SJSA1 (cell line): ENCODE data around the gene BLNK. TPM values are rescaled to one million over a fixed set of nuclear protein-coding genes. Genes with fewer than 3 reads are reported as not detected.

Experiments used
- DNase-seq, 2 experiments: peaks; one replicate each; pipeline ENCODE4 v3.0.0-alpha.2; 2015 to 2020; ENCODE audit warnings: low spot score in 2 of 2, low read depth in 1 of 2
- H3K27ac ChIP-seq: fragments of 250-450 bp; sonication (Bioruptor Pico); 2 replicates; pipeline ENCODE4 v1.5.1; 2020; ENCODE audit warnings: mild to moderate bottlenecking, moderate library complexity
- H3K27me3 ChIP-seq: fragments of 250-450 bp; sonication (Bioruptor Pico); replicated peaks from 2 replicates; pipeline ENCODE4 v1.5.1; 2020; ENCODE audit warnings: mild to moderate bottlenecking, moderate library complexity
- H3K36me3 ChIP-seq: fragments of 250-450 bp; sonication (Bioruptor Pico); 2 replicates; pipeline ENCODE4 v1.5.1; 2020; ENCODE audit warnings: mild to moderate bottlenecking
- H3K4me1 ChIP-seq: fragments of 250-450 bp; sonication (Bioruptor Pico); replicated peaks from 2 replicates; pipeline ENCODE4 v1.6.1; 2021; ENCODE audit warnings: mild to moderate bottlenecking
- H3K4me3 ChIP-seq: fragments of 250-450 bp; sonication (Bioruptor Pico); 2 replicates; pipeline ENCODE4 v1.5.1; 2020; ENCODE audit warnings: mild to moderate bottlenecking
- H3K9me3 ChIP-seq: fragments of 250-450 bp; sonication (Bioruptor Pico); replicated peaks from 2 replicates; pipeline ENCODE4 v1.5.1; 2020; ENCODE audit warnings: mild to moderate bottlenecking
- total RNA-seq: library from RNA; depleted of rRNA; stranded (reverse); fragments of >200 nt; shearing (Covaris generic); gene quantifications from 2 replicates; pipeline ENCODE4 v1.2.3, GENCODE V29; 2014

Gene BLNK
- total RNA-seq, 1 experiment from 2014 or later, result not detected

DNA sequence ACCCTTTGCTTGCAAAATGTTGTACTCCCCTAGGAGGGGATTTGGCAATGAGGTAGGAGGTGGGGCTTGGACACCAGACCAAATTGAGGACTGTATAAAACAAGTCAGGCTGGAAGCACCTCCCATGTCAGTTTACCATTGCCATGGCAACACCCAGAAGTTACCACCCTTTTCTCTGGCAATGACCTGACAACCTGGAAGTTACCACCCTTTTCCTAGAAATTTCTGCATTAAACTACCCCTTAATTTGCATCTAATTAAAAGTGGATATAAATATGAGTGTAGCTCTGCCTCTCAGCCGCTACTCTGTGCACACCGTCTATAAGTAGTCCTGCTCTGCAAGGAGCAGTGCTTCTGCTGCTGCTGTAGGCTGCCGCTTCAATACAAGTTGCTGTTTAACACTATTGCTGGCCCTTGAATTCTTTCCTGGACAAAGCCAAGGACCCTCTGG lies 7.8 kb upstream of the BLNK start:
- no peak overlapping the region for H3K4me3 ChIP-seq
- H3K9me3 ChIP-seq, result no peaks in the 10 kb centered on the region
- no peaks in the 10 kb centered on the region for H3K4me1 ChIP-seq
- H3K27me3 ChIP-seq, result no peaks in the 10 kb centered on the region
- no peak overlapping the region for H3K27ac ChIP-seq
- no peaks in the 10 kb centered on the region for H3K36me3 ChIP-seq
- DNase-seq, result no peak

GRCh38 chr10:96276831-96277230 lies 5.5 kb upstream of the BLNK start:
- Histone ChIP-seq H3K36me3 (no peaks in the 10 kb centered on the region), H3K4me1 (no peaks in the 10 kb centered on the region), H3K9me3 (no peaks in the 10 kb centered on the region), H3K27ac (no peak overlapping the region), H3K27me3 (no peaks in the 10 kb centered on the region), H3K4me3 (no peak overlapping the region)
- no peak for DNase-seq

- H3K36me3 ChIP-seq, result no peaks in the 10 kb centered on the region
- no peak for DNase-seq
These were observed 5.1 kb upstream of the BLNK start for GRCh38 chr10:96276426-96276825.

GRCh38 chr10:96275685-96276418 lies 4.5 kb upstream of the BLNK start:
- no peak overlapping the region for H3K27ac ChIP-seq
- H3K9me3 ChIP-seq, result no peaks in the 10 kb centered on the region
- DNase-seq, result no peak
- H3K4me1 ChIP-seq, result no peaks in the 10 kb centered on the region
- no peak overlapping the region for H3K4me3 ChIP-seq
- no peaks in the 10 kb centered on the region for H3K36me3 ChIP-seq
- no peaks in the 10 kb centered on the region for H3K27me3 ChIP-seq

More at GRCh38 chr10:96276426-96276825, 5.1 kb upstream of the BLNK start:
- Histone ChIP-seq H3K9me3 (no peaks in the 10 kb centered on the region), H3K4me3 (no peak overlapping the region), H3K27ac (no peak overlapping the region), H3K27me3 (no peaks in the 10 kb centered on the region), H3K4me1 (no peaks in the 10 kb centered on the region)

DNA sequence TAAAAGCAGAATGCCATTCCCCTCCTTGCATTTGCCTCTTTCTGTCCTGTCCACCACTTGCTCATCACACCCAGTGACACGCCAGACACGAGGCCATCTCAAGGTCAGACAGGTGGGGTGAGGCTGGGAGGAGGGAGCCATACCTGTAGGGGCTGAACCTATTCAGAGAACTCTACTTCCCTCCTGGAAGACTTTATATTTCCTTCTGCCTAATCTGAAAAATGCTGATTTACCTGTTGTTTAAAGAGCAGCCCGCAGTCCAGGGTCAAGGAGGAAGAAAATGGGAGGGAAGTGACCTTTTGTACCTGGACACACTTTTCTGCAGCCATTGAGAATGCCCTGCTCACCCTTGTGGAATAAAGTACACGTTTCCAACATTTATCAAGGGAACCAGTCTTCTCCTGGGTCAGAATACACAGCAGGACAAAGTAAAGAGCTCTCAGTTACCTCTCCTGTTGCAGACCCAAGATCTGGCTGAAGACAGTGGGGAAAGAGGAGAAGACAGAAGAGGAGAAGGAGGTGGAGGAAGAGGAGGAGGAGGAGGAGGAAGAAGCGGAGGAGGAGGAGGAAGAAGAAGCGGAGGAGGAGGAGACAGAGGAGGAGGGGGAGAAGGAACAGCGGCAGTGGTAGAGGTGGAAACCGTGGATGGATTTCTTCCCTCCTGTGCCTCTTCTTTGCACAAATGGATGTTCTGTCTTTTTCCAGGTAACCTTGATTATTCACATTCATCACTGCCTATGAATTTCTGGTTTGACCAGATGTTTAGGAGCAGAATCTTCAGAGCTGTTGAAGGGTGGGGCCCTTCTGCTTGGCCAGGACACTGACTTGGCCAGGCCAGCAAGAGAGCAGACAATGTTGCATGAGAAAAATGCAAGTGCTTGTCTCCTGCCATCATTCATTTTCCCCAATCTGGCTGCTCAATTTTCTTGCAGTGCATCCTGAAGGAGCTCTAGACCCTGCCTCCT lies 1.2 kb upstream of the BLNK start:
- H3K27me3 ChIP-seq, result 0 out of 2 replicates have a peak, but pooled peaks cover 2% of the 10 kb centered on the region

GRCh38 chr10:96270571-96270970 lies 798 bp downstream of the BLNK start:
- H3K36me3 ChIP-seq, result no peaks in the 10 kb centered on the region
- no peaks in the 10 kb centered on the region for H3K9me3 ChIP-seq
- H3K27me3 ChIP-seq, result 0 out of 2 replicates have a peak, but pooled peaks cover 3% of the 10 kb centered on the region
- H3K4me3 ChIP-seq, result no peak overlapping the region
- DNase-seq, result no peak
- H3K27ac ChIP-seq, result no peak overlapping the region
- H3K4me1 ChIP-seq, result no peaks in the 10 kb centered on the region

More for the DNA sequence above, 1.2 kb upstream of the BLNK start:
- H3K36me3 ChIP-seq, result no peaks in the 10 kb centered on the region
- H3K4me3 ChIP-seq, result no peak overlapping the region
- DNase-seq, result no peak
- no peaks in the 10 kb centered on the region for H3K4me1 ChIP-seq
- H3K9me3 ChIP-seq, result no peaks in the 10 kb centered on the region
- no peak overlapping the region for H3K27ac ChIP-seq

GRCh38 chr10:96269438-96270300 lies 1.7 kb downstream of the BLNK start:
- DNase-seq, result no peak
- H3K9me3 ChIP-seq, result no peaks in the 10 kb centered on the region
- H3K4me1 ChIP-seq, result no peaks in the 10 kb centered on the region
- no peak overlapping the region for H3K27ac ChIP-seq
- no peaks in the 10 kb centered on the region for H3K36me3 ChIP-seq
- no peak overlapping the region for H3K4me3 ChIP-seq
- 0 out of 2 replicates have a peak, but pooled peaks cover 6% of the 10 kb centered on the region for H3K27me3 ChIP-seq

DNA sequence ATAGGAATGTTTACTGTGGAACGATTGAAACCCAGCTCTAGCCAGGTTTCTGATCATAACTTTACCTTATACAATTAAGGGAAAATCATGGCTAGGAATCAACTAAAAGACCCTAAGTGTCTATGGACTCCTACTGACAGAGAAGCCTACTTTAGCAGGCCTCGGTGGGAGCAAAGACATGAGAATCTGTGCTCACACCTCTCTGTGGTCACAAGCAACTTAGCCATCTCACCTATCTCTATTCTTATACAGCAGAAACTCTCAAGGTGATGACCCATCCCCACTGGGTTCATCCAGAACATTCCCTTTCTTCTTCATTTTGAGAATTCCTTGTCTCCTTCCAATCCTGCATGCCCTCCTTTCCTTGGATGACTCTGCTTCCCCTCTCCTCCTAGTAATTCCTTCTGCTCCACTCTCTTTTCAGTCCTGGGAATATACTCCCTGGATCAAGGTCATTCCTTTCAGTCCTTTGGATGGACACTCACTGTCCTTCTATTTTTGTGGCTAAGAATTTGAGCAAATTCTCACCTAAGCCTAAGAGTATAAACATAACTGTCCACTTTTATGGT lies 2.9 kb downstream of the BLNK start:
- Histone ChIP-seq H3K27ac (no peak overlapping the region), H3K27me3 (0 out of 2 replicates have a peak, but pooled peaks cover 6% of the 10 kb centered on the region), H3K9me3 (no peaks in the 10 kb centered on the region), H3K36me3 (no peaks in the 10 kb centered on the region), H3K4me1 (no peaks in the 10 kb centered on the region), H3K4me3 (no peak overlapping the region)
- no peak for DNase-seq

DNA sequence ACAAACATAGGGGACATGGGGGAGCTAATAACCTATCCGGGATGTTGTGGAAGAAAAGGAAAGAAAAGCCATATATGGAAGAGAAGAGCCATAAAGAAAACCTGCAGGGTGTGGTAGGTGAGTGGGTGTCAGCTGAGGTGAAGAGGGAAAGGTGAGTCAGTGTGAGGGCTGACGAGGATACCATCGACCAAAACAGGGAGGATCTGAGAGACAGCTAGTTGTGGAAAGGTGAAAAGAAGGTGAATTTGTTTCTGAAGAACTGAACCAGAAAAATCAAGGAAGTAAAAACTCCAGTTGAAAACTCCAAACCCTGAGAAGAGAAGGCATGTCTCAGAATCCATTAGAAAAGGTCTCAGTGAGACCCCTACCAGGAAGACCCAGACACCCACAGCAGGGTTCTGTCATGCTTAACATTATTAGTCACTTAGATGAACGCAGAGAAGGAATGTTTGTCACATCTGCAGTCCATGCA lies 4.1 kb downstream of the BLNK start:
- no peak for DNase-seq
- Histone ChIP-seq H3K27ac (no peak overlapping the region), H3K9me3 (no peaks in the 10 kb centered on the region), H3K36me3 (no peaks in the 10 kb centered on the region), H3K27me3 (0 out of 2 replicates have a peak, but pooled peaks cover 10% of the 10 kb centered on the region), H3K4me3 (no peak overlapping the region), H3K4me1 (no peaks in the 10 kb centered on the region)

- H3K27ac ChIP-seq, result no peak overlapping the region
- no peaks in the 10 kb centered on the region for H3K9me3 ChIP-seq
- no peaks in the 10 kb centered on the region for H3K36me3 ChIP-seq
- DNase-seq, result no peak
- H3K4me3 ChIP-seq, result no peak overlapping the region
- no peaks in the 10 kb centered on the region for H3K4me1 ChIP-seq
- H3K27me3 ChIP-seq, result 0 out of 2 replicates have a peak, but pooled peaks cover 11% of the 10 kb centered on the region
These were observed 5.1 kb downstream of the BLNK start for GRCh38 chr10:96266118-96266770.

- Histone ChIP-seq H3K27ac (no peak overlapping the region), H3K27me3 (peaks cover 16% of the 10 kb centered on the region; the same call in 1 of the 2 replicates), H3K4me1 (no peaks in the 10 kb centered on the region), H3K4me3 (no peak overlapping the region), H3K36me3 (no peaks in the 10 kb centered on the region), H3K9me3 (no peaks in the 10 kb centered on the region)
- DNase-seq, result no peak
These were observed 6.4 kb downstream of the BLNK start for GRCh38 chr10:96264938-96265337.

- no peak overlapping the region for H3K4me3 ChIP-seq
- H3K27me3 ChIP-seq, result peaks cover 18% of the 10 kb centered on the region; the same call in 1 of the 2 replicates
- no peaks in the 10 kb centered on the region for H3K36me3 ChIP-seq
- no peaks in the 10 kb centered on the region for H3K9me3 ChIP-seq
- no peak overlapping the region for H3K27ac ChIP-seq
- no peaks in the 10 kb centered on the region for H3K4me1 ChIP-seq
- no peak for DNase-seq
These were observed 7.7 kb downstream of the BLNK start for GRCh38 chr10:96263669-96264068.
